IgD-negative memory B cell (primary cell): ENCODE results near the gene TMEM39A. TPM values are rescaled to one million over a fixed set of nuclear protein-coding genes. Genes with fewer than 3 reads are reported as not detected.

Source experiments
- H3K27ac Mint-ChIP-seq, 3 donors: one replicate each; pipeline ENCODE4 v1.8.0; 2020 to 2022; ENCODE audit warnings: mild to moderate bottlenecking in 3 of 3, mixed read lengths in 3 of 3, moderate library complexity in 1 of 3
- H3K27me3 Mint-ChIP-seq: one replicate; pipeline ENCODE4 v1.8.0; 2021; ENCODE audit warnings: mixed read lengths
- H3K36me3 Mint-ChIP-seq: one replicate; pipeline ENCODE4 v1.8.0; 2020; ENCODE audit warnings: mild to moderate bottlenecking, mixed read lengths
- H3K4me1 Mint-ChIP-seq, 3 donors: one replicate each; pipeline ENCODE4 v1.8.0; 2020 to 2022; ENCODE audit warnings: mixed read lengths in 3 of 3, mild to moderate bottlenecking in 1 of 3
- H3K4me3 Mint-ChIP-seq, 4 donors: one replicate each; pipeline ENCODE4 v1.8.0; 2020 to 2022; ENCODE audit warnings: mild to moderate bottlenecking in 4 of 4, mixed read lengths in 4 of 4, moderate library complexity in 3 of 4
- H3K9me3 Mint-ChIP-seq, 3 donors: one replicate each; pipeline ENCODE4 v1.8.0; 2020 to 2021; ENCODE audit warnings: mixed read lengths in 3 of 3, mild to moderate bottlenecking in 1 of 3
- polyA plus RNA-seq: library from polyadenylated mRNA; unstranded; fragments of 300-500 nt; fragmentation: Illumina TruSeq; gene quantifications from one replicate; pipeline ENCODE4 v1.2.3, GENCODE V29; 2021

The TMEM39A gene
- polyA plus RNA-seq, 1 donor from 2014 or later, result 20.9 TPM

GRCh38 chr3:119428538-119428937 lies 34.9 kb downstream of the TMEM39A start:
- Mint-ChIP-seq H3K4me1 (peaks cover 0 to 3% (median 0%) of the 10 kb centered on the region in 3 donors), H3K27me3 (no peaks in the 10 kb centered on the region), H3K36me3 (peaks cover 36% of the 10 kb centered on the region), H3K27ac (no peak overlapping the region), H3K4me3 (peak overlapping the region in 1 of 4 donors; percentile 22), H3K9me3 (peaks cover 13 to 43% (median 29%) of the 10 kb centered on the region in 3 donors)

- Mint-ChIP-seq H3K27me3 (no peaks in the 10 kb centered on the region), H3K4me1 (peaks cover 0 to 6% (median 0%) of the 10 kb centered on the region in 3 donors)
Observed at GRCh38 chr3:119427669-119428068, 35.7 kb downstream of the TMEM39A start.

GRCh38 chr3:119420196-119420595 lies 43.2 kb downstream of the TMEM39A start:
- Mint-ChIP-seq H3K27me3 (no peaks in the 10 kb centered on the region), H3K9me3 (peaks cover 0 to 3% (median 2%) of the 10 kb centered on the region in 3 donors), H3K27ac (no peak overlapping the region), H3K36me3 (peaks cover 2% of the 10 kb centered on the region), H3K4me3 (no peak overlapping the region), H3K4me1 (peaks cover 0 to 5% (median 4%) of the 10 kb centered on the region in 3 donors)

More at GRCh38 chr3:119427669-119428068, 35.7 kb downstream of the TMEM39A start:
- no peak overlapping the region for H3K4me3 Mint-ChIP-seq
- peaks cover 13 to 43% (median 29%) of the 10 kb centered on the region in 3 donors for H3K9me3 Mint-ChIP-seq
- no peak overlapping the region for H3K27ac Mint-ChIP-seq
- peaks cover 34% of the 10 kb centered on the region for H3K36me3 Mint-ChIP-seq

DNA sequence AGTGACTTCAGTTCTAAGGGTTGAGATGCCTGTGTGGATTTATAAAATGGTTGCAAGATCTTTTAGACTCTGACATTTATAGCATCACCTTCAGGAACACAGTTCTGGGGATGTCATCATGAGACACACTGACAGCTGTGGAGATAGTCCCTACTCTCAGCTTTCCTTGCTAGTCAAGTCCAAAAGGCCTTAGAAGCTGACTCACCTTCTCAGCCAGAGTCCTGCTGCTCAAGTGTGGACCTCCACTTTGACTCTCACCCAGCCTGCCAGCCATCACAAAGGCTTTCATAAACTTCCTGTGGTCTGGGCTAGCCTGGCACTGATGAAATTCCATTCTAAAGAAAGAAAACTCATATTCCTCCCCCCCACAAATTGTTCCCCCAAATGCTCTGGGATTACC lies 44.8 kb downstream of the TMEM39A start:
- peaks cover 0 to 5% (median 4%) of the 10 kb centered on the region in 3 donors for H3K4me1 Mint-ChIP-seq
- no peak overlapping the region for H3K4me3 Mint-ChIP-seq
- no peaks in the 10 kb centered on the region for H3K9me3 Mint-ChIP-seq
- H3K36me3 Mint-ChIP-seq, result peaks cover 2% of the 10 kb centered on the region
- H3K27ac Mint-ChIP-seq, result peak overlapping the region in 1 of 3 donors; percentile 53
- H3K27me3 Mint-ChIP-seq, result no peaks in the 10 kb centered on the region

DNA sequence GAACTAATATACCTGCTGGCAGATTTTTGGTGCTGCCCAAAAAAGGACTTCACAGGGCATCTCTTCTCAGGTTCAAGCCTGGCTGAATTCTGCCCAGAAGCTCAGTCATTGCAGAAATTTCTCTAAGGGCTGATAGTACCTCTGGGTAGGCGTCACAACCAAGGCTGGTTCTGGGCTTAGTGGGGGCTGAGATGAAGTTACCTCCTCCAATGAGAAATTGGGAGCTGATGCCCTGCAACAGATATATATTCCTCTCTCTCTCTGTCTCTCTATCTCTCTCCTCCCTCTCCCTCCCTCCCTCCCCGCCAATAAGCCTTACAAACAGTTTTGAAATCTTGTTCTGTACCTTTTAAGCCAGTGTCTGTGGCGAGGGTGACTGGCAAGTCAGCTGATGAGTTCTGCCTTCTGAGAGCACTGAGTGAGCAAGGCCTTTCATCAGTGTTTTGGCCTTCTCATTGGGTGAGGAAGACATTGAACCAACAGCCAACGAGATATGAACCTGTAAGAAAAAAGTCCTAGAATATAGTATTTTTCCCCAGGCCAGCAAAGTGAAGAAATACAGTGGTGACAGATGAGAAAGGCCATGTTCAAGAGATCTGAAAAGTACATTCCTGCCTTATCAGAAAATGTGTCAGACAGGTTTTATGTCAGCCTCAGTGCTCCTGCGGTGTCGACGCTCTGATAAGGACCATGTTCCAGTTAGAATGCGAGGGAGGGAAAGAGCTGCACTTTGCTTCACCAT lies 45.5 kb downstream of the TMEM39A start:
- no peaks in the 10 kb centered on the region for H3K36me3 Mint-ChIP-seq
- peaks cover 0 to 5% (median 3%) of the 10 kb centered on the region in 3 donors for H3K4me1 Mint-ChIP-seq
- no peaks in the 10 kb centered on the region for H3K27me3 Mint-ChIP-seq
- H3K4me3 Mint-ChIP-seq, result no peak overlapping the region
- no peak overlapping the region for H3K27ac Mint-ChIP-seq
- H3K9me3 Mint-ChIP-seq, result no peaks in the 10 kb centered on the region

- no peaks in the 10 kb centered on the region for H3K27me3 Mint-ChIP-seq
- H3K4me1 Mint-ChIP-seq, result peaks cover 0 to 3% (median 0%) of the 10 kb centered on the region in 3 donors
- H3K27ac Mint-ChIP-seq, result peak overlapping the region in 2 of 3 donors; percentile 46 to 47
- H3K36me3 Mint-ChIP-seq, result no peaks in the 10 kb centered on the region
- H3K4me3 Mint-ChIP-seq, result no peak overlapping the region
- H3K9me3 Mint-ChIP-seq, result no peaks in the 10 kb centered on the region
Observed at GRCh38 chr3:119416873-119417272, 46.5 kb downstream of the TMEM39A start.

- Mint-ChIP-seq H3K36me3 (peaks cover 12% of the 10 kb centered on the region), H3K27me3 (no peaks in the 10 kb centered on the region), H3K27ac (peak overlapping the region in 1 of 3 donors; percentile 73), H3K4me3 (no peak overlapping the region), H3K4me1 (peaks cover 0 to 7% (median under 1%) of the 10 kb centered on the region in 3 donors), H3K9me3 (no peaks in the 10 kb centered on the region)
Observed at GRCh38 chr3:119413603-119414280, 49.7 kb downstream of the TMEM39A start.

DNA sequence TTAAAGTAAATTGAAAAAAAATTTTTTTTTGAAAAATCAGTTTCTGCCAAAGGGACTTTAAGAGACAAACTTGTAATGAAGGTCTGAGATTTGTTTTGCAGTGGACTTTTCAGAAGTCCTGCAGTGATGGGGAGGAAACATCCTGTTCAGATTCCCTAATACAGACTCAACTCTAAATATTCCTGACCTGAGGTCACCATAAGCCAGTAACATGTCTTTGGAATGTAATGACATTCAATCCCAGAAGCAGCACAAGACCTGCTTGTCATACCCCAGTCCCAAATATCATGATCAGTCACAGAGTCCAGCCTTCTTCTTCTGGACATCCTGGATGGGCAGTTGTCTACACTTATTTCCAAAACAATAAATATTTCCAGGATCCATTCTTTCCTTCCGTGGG lies 53.6 kb downstream of the TMEM39A start:
- Mint-ChIP-seq H3K27me3 (no peaks in the 10 kb centered on the region), H3K9me3 (no peaks in the 10 kb centered on the region), H3K36me3 (peaks cover 16% of the 10 kb centered on the region), H3K4me1 (peaks cover 0 to 21% (median 7%) of the 10 kb centered on the region in 3 donors), H3K4me3 (no peak overlapping the region), H3K27ac (no peak overlapping the region)

- Mint-ChIP-seq H3K9me3 (no peaks in the 10 kb centered on the region), H3K4me3 (peak overlapping the region in 1 of 4 donors; percentile 39), H3K27ac (peak overlapping the region in 2 of 3 donors; percentile 44 to 50)
Observed at GRCh38 chr3:119408243-119408950, 55.0 kb downstream of the TMEM39A start.

GRCh38 chr3:119405315-119405714 lies 58.1 kb downstream of the TMEM39A start:
- Mint-ChIP-seq H3K4me1 (peaks cover 7 to 39% (median 20%) of the 10 kb centered on the region in 3 donors), H3K9me3 (no peaks in the 10 kb centered on the region), H3K36me3 (peaks cover 7% of the 10 kb centered on the region), H3K27ac (no peak overlapping the region), H3K27me3 (no peaks in the 10 kb centered on the region), H3K4me3 (no peak overlapping the region)

More at GRCh38 chr3:119408243-119408950, 55.0 kb downstream of the TMEM39A start:
- Mint-ChIP-seq H3K36me3 (peaks cover 16% of the 10 kb centered on the region), H3K27me3 (no peaks in the 10 kb centered on the region), H3K4me1 (peaks cover 0 to 23% (median 7%) of the 10 kb centered on the region in 3 donors)

- Mint-ChIP-seq H3K27me3 (no peaks in the 10 kb centered on the region), H3K4me3 (peak overlapping the region in 1 of 4 donors; percentile 28), H3K27ac (peak overlapping the region in 2 of 3 donors; percentile 59 to 69), H3K36me3 (peaks cover 10% of the 10 kb centered on the region), H3K9me3 (no peaks in the 10 kb centered on the region), H3K4me1 (peaks cover 7 to 29% (median 18%) of the 10 kb centered on the region in 3 donors)
Observed at GRCh38 chr3:119403201-119403600, 60.2 kb downstream of the TMEM39A start.

GRCh38 chr3:119402791-119403190 lies 60.6 kb downstream of the TMEM39A start:
- peak overlapping the region in 2 of 3 donors; percentile 10 to 69 for H3K27ac Mint-ChIP-seq
- peaks cover 10% of the 10 kb centered on the region for H3K36me3 Mint-ChIP-seq
- peak overlapping the region in 1 of 4 donors; percentile 79 for H3K4me3 Mint-ChIP-seq
- H3K9me3 Mint-ChIP-seq, result no peaks in the 10 kb centered on the region
- peaks cover 7 to 27% (median 18%) of the 10 kb centered on the region in 3 donors for H3K4me1 Mint-ChIP-seq
- H3K27me3 Mint-ChIP-seq, result no peaks in the 10 kb centered on the region

- H3K36me3 Mint-ChIP-seq, result peaks cover 9% of the 10 kb centered on the region
- H3K27ac Mint-ChIP-seq, result peak overlapping the region; percentile 8 to 81 (median 76)
- H3K9me3 Mint-ChIP-seq, result no peaks in the 10 kb centered on the region
- H3K27me3 Mint-ChIP-seq, result no peaks in the 10 kb centered on the region
- peak overlapping the region; percentile 3 to 79 (median 46) for H3K4me3 Mint-ChIP-seq
- H3K4me1 Mint-ChIP-seq, result peaks cover 7 to 21% (median 16%) of the 10 kb centered on the region in 3 donors
Observed at GRCh38 chr3:119401503-119402440, 61.6 kb downstream of the TMEM39A start.

DNA sequence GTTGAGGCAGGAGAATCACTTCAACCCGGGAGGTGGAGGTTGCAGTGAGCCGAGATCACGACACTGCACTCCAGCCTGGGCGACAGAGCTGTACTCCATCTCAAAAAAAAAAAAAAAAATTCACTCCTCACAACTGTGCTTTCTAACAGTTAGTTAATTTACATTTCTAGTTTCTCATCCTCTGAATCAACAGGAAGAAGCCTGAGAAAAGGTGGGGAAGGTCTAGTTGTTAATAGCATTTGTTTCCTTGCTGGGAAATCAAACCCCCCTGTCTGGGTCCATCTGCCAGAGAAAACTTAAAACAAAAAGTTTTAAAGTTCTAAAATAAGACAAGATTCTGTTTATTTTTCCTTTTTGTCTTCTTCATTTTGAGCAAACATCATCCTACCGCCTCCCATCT lies 62.3 kb downstream of the TMEM39A start:
- H3K27ac Mint-ChIP-seq, result peak overlapping the region; percentile 8 to 81 (median 76)
- peaks cover 6% of the 10 kb centered on the region for H3K36me3 Mint-ChIP-seq
- no peaks in the 10 kb centered on the region for H3K9me3 Mint-ChIP-seq
- peaks cover 7 to 21% (median 16%) of the 10 kb centered on the region in 3 donors for H3K4me1 Mint-ChIP-seq
- H3K27me3 Mint-ChIP-seq, result no peaks in the 10 kb centered on the region
- H3K4me3 Mint-ChIP-seq, result peak overlapping the region; percentile 3 to 86 (median 46)
